ENCODE data around the gene SIMC1.
"Not testable (repeated sequence)": the region's sequence is repeated elsewhere in the genome, so short reads cannot be mapped to it uniquely, and the experiment has no call there.

SIMC1 gene

GRCh38 chr5:176216393-176216916 lies 21.8 kb upstream of the SIMC1 start:
- not testable (repeated sequence) for DNase-seq (ENCODE audit: low read depth)

- DNase-seq (ENCODE audit: low read depth): not testable (repeated sequence)
Measured at GRCh38 chr5:176217188-176217729, 21.0 kb upstream of the SIMC1 start.

- not testable (repeated sequence) for DNase-seq (ENCODE audit: low read depth)
Measured at GRCh38 chr5:176217764-176218163, 20.5 kb upstream of the SIMC1 start.

- DNase-seq (ENCODE audit: low read depth): not testable (repeated sequence)
Measured at GRCh38 chr5:176222006-176222405, 16.2 kb upstream of the SIMC1 start.

- DNase-seq (ENCODE audit: low read depth): not testable (repeated sequence)
Measured at GRCh38 chr5:176228358-176228757, 9.9 kb upstream of the SIMC1 start.

GRCh38 chr5:176233253-176233652 lies 5.0 kb upstream of the SIMC1 start:
- not testable (repeated sequence) for DNase-seq (ENCODE audit: low read depth)

GRCh38 chr5:176235155-176235554 lies 3.1 kb upstream of the SIMC1 start:
- DNase-seq (ENCODE audit: low read depth): peak; percentile 49

GRCh38 chr5:176238645-176239283 lies 540 bp downstream of the SIMC1 start:
- DNase-seq (ENCODE audit: low read depth): not testable (repeated sequence)

GRCh38 chr5:176239304-176239703 lies 1.1 kb downstream of the SIMC1 start:
- not testable (repeated sequence) for DNase-seq (ENCODE audit: low read depth)

GRCh38 chr5:176244318-176244717 lies 6.1 kb downstream of the SIMC1 start:
- DNase-seq (ENCODE audit: low read depth): not testable (repeated sequence)

GRCh38 chr5:176245074-176245473 lies 6.8 kb downstream of the SIMC1 start:
- DNase-seq (ENCODE audit: low read depth): not testable (repeated sequence)

GRCh38 chr5:176245489-176245888 lies 7.3 kb downstream of the SIMC1 start:
- not testable (repeated sequence) for DNase-seq (ENCODE audit: low read depth)

GRCh38 chr5:176250691-176251090 lies 12.5 kb downstream of the SIMC1 start:
- DNase-seq (ENCODE audit: low read depth): not testable (repeated sequence)

- not testable (repeated sequence) for DNase-seq (ENCODE audit: low read depth)
Measured at GRCh38 chr5:176252171-176252570, 13.9 kb downstream of the SIMC1 start.

- DNase-seq (ENCODE audit: low read depth): not testable (repeated sequence)
Measured at GRCh38 chr5:176253370-176254065, 15.3 kb downstream of the SIMC1 start.

- peak; percentile 1 for DNase-seq (ENCODE audit: low read depth)
Measured at GRCh38 chr5:176254066-176254393, 15.8 kb downstream of the SIMC1 start.

- DNase-seq (ENCODE audit: low read depth): not testable (repeated sequence)
Measured at GRCh38 chr5:176257871-176258505, 19.8 kb downstream of the SIMC1 start.

GRCh38 chr5:176260682-176261081 lies 22.5 kb downstream of the SIMC1 start:
- not testable (repeated sequence) for DNase-seq (ENCODE audit: low read depth)

GRCh38 chr5:176266448-176266847 lies 28.2 kb downstream of the SIMC1 start:
- not testable (repeated sequence) for DNase-seq (ENCODE audit: low read depth)

GRCh38 chr5:176289018-176289417 lies 50.8 kb downstream of the SIMC1 start:
- DNase-seq (ENCODE audit: low read depth): not testable (repeated sequence)

GRCh38 chr5:176290057-176290840 lies 52.0 kb downstream of the SIMC1 start:
- not testable (repeated sequence) for DNase-seq (ENCODE audit: low read depth)

GRCh38 chr5:176305356-176305755 lies 67.1 kb downstream of the SIMC1 start:
- not testable (repeated sequence) for DNase-seq (ENCODE audit: low read depth)

Data from EH (cell line).